HG02623 (cell line): ENCODE results near the gene NXPE4.
"Not testable (repeated sequence)": the region's sequence is repeated elsewhere in the genome, so short reads cannot be mapped to it uniquely, and the experiment has no call there.

Source experiments
- ATAC-seq: cut with Tn5 transposase; IDR thresholded peaks from one replicate; pipeline ENCODE4 v1.9.1; 2021; ENCODE audit warnings: moderate library complexity; ENCODE audit not compliant: unreplicated experiment

NXPE4 gene

DNA sequence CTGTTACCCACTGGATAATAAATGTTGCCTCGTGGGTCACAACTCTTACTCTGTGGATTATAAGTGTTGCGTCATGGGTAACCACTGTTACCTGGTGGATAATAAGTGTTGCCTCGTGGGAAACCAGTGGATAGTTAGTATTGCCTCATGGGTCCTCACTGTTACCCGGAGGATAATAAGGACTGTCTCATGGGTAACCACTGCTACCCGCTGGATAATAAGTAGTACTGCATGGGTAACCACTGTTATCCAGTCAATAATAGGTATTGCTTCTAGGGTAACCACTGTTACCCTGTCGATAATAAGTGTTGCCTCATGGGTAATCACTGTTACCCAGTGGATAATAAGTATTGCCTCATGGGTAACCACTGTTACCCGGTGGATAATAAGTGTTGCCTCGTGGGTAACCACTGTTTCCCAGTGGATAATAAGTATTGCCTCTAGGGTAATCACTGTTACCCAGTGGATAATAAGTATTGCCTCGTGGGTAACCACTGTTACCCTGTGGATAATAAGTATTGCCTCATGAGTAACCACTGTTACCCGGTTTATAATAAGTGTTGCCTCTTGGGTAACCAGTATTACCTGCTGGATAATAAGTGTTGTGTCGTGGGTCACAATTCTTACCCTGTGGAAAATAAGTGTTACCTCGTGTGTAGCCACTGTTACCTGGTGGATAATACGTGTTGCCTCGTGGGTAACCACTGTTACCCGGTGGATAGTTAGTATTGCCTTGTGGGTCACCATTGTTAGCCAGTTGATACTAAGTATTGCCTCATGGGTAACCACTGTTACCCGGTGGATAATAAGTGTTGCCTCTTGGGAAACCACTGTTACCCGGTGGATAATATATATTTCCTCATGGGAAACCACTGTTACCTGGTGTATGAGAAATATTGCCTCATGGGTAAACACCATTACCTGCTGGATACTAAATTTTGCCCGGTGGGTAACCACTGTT lies 15.7 kb upstream of the NXPE4 start:
- no peak for ATAC-seq

GRCh38 chr11:114610550-114610949 lies 15.0 kb upstream of the NXPE4 start:
- ATAC-seq, result no peak

DNA sequence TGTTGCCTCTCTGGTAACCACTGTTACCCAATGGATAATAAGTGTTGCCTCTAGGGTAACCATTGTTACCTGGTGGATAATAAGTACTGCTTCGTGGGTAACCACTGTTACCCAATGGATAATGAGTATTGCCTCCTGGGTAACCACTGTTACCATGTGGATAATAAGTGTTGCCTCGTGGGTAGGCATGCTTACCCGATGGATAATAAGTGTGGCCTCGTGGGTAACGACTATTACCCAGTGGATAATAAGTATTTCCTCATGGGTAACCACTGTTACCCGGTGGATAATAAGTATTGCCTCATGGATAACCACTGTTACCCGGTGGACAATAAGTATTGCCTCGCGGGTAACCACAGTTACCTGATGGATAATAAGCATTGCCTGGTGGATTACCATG lies 13.8 kb upstream of the NXPE4 start:
- no peak for ATAC-seq

- not testable (repeated sequence) for ATAC-seq
Measured at GRCh38 chr11:114608605-114609004, 13.0 kb upstream of the NXPE4 start.

GRCh38 chr11:114607753-114608459 lies 12.3 kb upstream of the NXPE4 start:
- peak; percentile 31 for ATAC-seq

DNA sequence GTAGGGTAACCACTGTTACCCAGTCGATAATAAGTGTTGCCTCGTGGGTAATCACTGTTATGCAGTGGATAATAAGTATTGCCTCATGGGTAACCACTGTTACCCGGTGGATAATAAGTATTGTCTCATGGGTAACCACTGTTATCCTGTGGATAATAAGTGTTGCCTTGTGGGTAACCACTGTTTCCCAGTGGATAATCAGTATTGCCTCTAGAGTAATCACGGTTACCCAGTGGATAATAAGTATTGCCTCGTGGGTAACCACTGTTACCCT lies 11.2 kb upstream of the NXPE4 start:
- ATAC-seq, result not testable (repeated sequence)

DNA sequence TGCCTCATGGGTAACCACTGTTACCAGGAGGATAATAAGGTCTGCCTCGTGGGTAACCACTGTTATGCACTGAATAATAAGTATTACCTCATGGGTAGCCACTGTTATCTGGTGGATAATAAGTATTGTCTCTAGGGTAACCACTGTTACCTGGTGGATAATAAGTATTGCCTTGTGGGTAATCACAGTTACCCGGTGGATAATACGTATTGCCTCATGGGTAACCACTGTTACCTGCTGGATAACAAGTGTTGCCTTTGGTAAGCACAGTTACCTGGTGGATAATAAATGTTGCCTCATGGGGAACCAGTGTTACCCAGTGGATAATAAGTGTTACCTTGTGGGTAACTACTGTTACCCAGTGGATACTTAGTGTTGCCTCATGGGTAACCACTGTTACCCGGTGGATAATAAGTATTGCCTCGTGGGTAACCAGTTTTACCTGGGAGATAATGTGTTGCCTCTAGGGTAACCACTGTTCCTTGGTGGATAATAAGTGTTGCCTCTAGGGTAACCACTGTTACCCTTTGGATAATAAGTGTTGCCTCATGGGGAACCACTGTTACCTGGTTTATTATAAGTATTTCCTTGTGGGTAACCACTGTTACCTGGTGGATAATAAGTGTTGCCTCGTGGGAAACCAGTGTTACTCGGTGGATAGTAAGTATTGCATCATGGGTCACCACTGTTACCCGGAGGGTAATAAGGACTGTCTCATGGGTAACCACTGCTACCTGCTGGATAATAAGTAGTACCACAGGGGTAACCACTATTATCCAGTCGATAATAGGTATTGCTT lies 10.6 kb upstream of the NXPE4 start:
- no peak for ATAC-seq

DNA sequence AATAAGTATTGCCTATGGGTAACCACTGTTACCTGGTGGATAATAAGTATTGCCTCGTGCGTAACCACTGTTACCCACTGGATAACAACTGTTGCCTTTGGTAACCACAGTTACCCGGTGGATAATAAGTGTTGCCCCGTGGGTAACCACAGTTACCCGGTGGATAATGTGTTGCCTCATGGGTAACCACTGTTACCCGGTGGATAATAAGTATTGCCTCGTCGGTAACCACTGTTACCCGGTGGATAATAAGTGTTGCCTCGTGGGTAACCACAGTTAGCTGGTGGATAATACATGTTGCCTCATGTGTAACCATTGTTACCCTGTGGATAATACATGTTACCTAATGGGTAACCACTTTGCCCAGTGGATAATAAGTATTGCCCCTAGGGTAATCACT lies 9.8 kb upstream of the NXPE4 start:
- no peak for ATAC-seq

GRCh38 chr11:114604886-114605285 lies 9.3 kb upstream of the NXPE4 start:
- ATAC-seq, result no peak

DNA sequence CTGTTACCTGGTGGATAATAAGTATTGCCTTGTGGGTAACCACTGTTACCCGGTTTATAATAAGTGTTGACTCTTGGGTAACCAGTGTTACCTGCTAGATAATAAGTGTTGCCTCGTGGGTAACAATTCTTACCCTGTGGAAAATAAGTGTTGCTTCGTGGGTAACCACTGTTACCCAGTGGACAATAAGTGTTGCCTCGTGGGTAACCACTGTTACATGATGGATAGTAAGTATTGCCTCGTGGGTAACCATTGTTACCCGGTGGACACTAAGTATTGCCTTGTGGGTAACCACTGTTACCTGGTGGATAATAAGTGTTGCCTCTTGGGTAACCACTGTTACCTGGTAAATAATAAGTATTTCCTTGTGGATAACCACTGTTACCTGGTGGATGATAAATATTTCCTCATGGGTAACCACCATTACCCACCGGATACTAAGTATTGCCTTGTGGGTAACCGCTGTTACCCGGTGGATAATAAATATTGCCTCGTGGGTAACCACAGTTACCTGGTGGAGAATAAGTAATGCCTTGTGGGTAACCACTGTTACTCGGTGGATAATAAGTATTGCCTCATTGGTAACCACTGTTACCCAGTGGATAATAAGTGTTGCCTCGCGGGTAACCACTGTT lies 8.7 kb upstream of the NXPE4 start:
- ATAC-seq, result no peak

DNA sequence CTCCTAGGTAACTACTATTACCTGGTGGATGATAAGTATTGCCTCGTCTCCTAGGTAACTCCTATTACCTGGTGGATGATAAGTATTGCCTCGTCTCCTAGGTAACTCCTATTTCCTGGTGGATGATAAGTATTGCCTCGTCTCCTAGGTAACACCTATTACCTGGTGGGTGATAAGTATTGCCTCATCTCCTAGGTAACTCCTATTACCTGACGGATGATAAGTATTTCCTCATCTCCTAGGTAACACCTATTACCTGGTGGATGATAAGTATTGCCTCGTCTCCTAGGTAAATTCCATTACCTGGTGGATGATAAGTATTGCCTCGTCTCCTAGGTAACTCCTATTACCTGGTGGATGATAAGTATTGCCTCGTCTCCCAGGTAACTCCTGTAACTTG lies 7.6 kb upstream of the NXPE4 start:
- ATAC-seq, result not testable (repeated sequence)

GRCh38 chr11:114598461-114598860 lies 2.9 kb upstream of the NXPE4 start:
- no peak for ATAC-seq

GRCh38 chr11:114596175-114596919 lies 761 bp upstream of the NXPE4 start:
- no peak for ATAC-seq

DNA sequence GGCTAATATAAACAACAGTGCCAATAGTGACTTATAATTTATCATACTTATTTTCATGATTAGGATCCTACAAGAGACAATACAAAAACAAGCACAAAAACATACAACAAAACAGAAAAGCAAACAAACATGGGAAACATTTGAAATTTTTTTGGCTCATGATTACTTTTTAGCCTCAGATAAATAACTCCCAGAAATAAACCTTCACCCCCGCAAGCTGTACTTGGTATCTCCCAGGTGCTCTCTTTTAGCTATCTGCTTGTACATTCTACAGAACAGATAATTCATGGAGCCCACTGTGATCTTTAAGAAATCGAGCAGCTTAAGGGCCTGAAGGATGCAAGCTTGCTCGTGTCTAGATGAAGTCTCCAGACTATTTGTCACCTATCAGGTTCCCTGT lies 883 bp downstream of the NXPE4 start:
- ATAC-seq, result no peak

DNA sequence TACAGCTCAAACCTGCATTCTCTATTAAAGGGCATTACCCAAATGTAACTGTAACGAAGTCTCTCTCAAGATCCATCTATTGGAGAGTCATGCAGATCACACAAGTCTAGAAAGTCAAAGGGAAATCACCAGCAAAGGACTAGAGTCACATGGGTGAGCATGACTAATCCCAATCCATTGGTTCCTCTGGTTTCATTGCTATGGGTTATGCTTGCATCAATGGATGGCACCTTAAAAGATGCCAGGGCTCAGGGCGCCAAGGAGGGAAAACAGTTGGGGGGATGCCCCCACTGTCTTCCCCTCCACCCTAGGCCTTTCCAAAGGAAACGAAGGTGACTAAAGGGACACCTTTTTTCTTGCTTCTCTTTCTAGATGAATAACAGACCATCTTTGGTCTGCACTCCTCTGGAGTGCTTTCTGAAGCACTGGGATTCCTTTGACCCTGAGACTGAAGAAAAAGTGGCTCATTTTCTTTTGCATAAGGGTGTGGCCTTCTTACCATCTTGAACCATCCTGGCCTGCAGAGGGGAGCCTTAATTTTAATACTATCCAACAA lies 8.1 kb downstream of the NXPE4 start:
- no peak for ATAC-seq

DNA sequence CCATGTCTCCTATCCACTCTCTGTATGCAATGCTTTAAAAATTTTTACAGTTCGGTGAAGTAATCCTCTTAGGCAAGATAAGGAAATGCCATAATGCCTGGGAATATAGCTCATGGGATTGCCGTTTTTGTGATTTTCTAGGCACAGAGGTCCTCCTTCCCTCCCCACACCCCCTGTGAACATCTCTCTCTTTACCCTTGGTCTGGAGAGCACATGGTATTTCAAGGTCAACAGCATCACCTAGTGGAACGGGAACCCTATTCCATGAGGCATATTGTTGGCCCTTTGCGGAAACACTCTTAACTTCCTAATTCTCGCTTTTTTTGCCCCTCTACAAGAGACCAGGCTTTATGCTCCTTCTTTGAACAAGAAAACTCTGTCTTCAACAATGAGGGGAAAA lies 8.8 kb downstream of the NXPE4 start:
- ATAC-seq, result no peak

GRCh38 chr11:114571712-114572111 lies 23.9 kb downstream of the NXPE4 start:
- no peak for ATAC-seq

- no peak for ATAC-seq
Measured at GRCh38 chr11:114569801-114570200, 25.8 kb downstream of the NXPE4 start.

DNA sequence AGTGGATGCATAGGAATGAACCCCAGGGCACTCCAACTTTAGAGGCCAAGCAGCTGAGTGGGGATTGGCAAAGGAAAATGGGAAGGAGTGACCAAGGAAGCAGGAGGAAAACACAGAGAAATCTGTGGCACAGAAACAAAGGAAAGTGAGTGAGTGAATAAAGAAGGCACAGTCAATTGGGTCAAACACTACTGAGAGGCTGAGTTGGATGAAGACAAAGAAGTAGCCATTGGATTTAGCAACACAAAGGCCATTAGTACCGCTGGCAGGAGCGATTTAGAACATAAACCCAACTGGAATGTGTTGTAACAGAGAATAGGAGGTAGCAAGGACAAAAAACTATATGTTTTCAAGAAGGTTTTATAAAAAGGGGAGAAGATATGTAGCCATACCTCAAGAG lies 29.3 kb downstream of the NXPE4 start:
- ATAC-seq, result no peak

GRCh38 chr11:114564831-114565230 lies 30.8 kb downstream of the NXPE4 start:
- ATAC-seq, result no peak
